ENCODE data around the gene ZC3H12D.

Gene ZC3H12D

DNA sequence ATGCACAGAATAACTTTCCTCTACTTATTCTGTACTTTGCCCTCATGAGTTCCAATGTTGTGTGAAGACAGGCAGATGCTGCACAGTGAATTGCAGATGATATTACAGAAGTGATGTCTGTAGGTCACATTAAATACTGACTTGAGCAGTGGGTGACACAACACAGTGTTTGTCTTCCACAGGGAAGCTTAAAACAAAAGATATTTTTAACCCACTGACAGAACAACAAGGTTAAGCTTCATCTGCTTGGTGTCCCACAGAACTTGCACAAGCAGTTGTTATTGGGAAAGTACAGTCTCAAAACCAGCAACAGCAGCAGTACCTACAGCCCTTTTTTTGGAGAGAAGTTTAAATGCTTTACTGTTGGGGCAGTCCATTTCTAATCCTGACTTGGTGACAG lies 74.3 kb downstream of the ZC3H12D start:
- TF ChIP-seq, protein P1, sequence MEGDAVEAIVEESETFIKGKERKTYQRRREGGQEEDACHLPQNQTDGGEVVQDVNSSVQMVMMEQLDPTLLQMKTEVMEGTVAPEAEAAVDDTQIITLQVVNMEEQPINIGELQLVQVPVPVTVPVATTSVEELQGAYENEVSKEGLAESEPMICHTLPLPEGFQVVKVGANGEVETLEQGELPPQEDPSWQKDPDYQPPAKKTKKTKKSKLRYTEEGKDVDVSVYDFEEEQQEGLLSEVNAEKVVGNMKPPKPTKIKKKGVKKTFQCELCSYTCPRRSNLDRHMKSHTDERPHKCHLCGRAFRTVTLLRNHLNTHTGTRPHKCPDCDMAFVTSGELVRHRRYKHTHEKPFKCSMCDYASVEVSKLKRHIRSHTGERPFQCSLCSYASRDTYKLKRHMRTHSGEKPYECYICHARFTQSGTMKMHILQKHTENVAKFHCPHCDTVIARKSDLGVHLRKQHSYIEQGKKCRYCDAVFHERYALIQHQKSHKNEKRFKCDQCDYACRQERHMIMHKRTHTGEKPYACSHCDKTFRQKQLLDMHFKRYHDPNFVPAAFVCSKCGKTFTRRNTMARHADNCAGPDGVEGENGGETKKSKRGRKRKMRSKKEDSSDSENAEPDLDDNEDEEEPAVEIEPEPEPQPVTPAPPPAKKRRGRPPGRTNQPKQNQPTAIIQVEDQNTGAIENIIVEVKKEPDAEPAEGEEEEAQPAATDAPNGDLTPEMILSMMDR (IDR thresholded peaks at IDR 0.05; ENCODE audit: low read depth, low read length, missing control alignments) = no peak
- no peak for DNase-seq (ENCODE audit: low read depth)
- no peak overlapping the region for H3K4me3 ChIP-seq (ENCODE audit: low read depth, low read length)

DNA sequence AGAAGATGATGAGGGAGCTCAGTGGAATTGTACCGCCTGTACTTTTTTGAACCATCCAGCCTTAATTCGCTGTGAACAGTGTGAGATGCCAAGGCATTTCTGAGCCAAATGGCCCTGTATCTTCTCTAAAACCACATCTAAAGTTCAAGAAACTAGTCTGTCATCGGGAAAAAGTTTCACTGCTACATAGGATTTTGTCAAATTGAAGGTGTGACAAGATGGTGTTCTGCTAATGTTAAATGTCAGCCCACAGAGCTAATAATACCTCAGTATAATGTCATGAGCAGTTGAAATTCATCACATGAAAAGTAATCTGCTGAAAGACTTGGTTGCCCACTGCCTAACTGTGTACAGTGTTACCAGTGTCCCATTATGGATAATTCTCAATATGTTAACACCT lies 75.2 kb downstream of the ZC3H12D start:
- DNase-seq (ENCODE audit: low read depth) = no peak
- TF ChIP-seq, protein P1 (IDR thresholded peaks at IDR 0.05; ENCODE audit: low read depth, low read length, missing control alignments) = no peak
- H3K4me3 ChIP-seq (ENCODE audit: low read depth, low read length) = no peak overlapping the region

DNA sequence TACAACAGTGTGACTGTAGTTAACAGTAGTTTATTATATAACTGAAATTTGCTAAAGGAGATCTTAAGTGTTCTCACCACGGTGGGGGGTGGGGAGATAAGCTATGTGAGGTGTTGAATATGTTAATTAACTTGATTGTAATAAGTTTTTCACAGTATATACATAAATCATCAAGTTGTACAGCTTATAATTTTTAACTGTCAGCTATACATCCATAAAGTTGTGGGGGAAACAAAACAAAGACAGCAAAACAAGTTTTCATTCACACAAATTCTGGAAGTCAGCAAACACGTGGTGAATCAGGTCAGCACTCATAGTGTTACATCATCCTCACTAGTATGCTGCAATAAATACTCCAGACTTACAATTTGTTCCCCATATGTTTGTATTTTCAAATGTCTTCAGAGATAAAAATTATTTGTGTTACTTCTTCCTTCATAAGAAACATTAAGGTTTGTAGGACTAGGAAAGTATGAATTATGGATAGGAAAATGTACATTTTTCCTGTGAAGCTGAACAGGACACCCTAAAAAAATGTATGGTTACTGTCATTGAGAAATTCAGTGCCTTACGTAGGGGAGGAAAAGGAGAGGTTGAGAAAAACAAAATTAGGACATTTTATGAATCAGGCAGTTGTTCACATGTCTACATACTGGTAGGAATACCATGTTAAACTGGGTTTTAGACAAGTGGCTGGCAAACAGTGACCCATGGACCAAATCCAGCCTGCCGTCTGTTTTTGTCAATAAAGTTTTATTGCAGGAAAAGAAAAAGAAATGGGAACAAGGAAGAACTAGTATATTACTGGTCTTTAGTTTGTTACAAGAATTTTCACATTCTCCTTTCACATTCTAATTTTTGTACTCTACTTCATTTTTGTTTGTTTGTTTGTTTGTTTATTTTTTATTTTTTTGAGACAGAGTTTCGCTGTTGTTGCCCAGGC lies 78.7 kb downstream of the ZC3H12D start:
- no peak for DNase-seq (ENCODE audit: low read depth)
- no peak overlapping the region for H3K4me3 ChIP-seq (ENCODE audit: low read depth, low read length)
- TF ChIP-seq, protein P1 (IDR thresholded peaks at IDR 0.05; ENCODE audit: low read depth, low read length, missing control alignments) = no peak

DNA sequence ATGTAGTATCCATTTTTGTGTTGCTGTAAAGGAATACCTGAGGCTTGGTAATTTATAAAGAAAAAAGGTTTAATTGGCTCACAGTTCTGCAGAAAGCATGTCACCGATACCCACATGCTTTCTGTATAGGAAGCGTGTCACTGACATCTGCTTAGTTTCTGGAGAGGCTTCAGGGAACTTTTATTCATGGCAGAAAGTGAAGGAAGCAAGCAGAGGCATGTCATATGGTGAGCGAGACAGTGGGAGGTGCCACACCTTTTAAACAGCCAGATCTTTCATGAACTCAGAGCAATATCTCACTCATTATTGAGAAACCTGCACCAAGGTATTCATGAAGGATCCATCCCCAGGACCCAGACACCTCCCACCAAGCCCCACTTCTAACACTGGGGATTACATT lies 81.3 kb downstream of the ZC3H12D start:
- TF ChIP-seq, protein P1 (IDR thresholded peaks at IDR 0.05; ENCODE audit: low read depth, low read length, missing control alignments) = no peak
- DNase-seq (ENCODE audit: low read depth) = no peak
- no peak overlapping the region for H3K4me3 ChIP-seq (ENCODE audit: low read depth, low read length)

DNA sequence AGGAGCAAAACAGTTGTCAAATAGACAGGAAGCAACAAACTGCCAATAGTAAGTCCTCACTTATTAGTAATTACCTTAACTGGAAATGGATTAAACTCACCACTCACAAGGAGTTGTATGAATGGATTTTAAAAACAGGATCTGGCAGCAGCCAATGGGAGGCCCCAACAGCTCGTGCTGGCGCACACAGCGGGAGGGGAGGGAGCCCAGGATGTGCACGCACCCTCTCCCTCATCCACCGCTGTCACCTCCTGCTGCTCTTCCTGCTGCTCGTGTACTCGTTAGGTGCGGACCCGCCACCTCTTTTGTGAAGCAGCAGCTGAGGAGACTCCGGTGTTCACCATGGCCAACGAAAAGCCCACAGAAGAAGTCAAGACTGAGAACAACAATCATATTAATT lies 84.8 kb downstream of the ZC3H12D start, which contains the start of gene SUMO4:
Gene SUMO4 (plus strand): TSS at position 213 of the 400 bp plus-strand sequence. CDS start 130 bp downstream, at position 343.
- H3K4me3 ChIP-seq (ENCODE audit: low read depth, low read length) = no peak within 1 kb of the TSS
- TF ChIP-seq, protein P1 (IDR thresholded peaks at IDR 0.05; ENCODE audit: low read depth, low read length, missing control alignments) = no peak
- no peak for DNase-seq (ENCODE audit: low read depth)

DNA sequence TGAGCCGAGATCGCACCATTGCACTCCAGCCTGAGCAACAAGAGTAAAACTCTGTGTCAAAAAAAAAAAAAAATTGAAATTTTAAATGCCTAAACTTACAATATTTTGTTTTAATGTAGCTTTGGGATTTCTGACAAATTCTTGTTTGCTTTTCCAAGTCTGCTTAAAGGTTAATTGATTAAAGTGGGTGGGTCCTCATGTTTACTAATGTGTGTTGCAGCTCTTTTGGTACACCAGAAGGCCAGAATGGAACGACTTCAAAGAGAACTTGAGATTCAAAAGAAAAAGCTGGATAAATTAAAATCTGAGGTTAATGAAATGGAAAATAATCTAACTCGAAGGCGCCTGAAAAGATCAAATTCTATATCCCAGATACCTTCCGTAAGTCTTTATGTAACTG lies 87.4 kb downstream of the ZC3H12D start:
- H3K4me3 ChIP-seq (ENCODE audit: low read depth, low read length) = no peak overlapping the region
- TF ChIP-seq, protein P1 (IDR thresholded peaks at IDR 0.05; ENCODE audit: low read depth, low read length, missing control alignments) = no peak
- no peak for DNase-seq (ENCODE audit: low read depth)
